NCI-H510A treated with DMSO at 0.1 percent for 48 hours (cell line): ENCODE results near the gene HIPK2.

Source experiments
- DNase-seq: peaks from one replicate; lab custom pipeline; 2025; lab: John Stamatoyannopoulos, UW

Gene HIPK2

GRCh38 chr7:139752604-139753003, 25.2 kb downstream of the HIPK2 start:
- no peak for DNase-seq

DNA sequence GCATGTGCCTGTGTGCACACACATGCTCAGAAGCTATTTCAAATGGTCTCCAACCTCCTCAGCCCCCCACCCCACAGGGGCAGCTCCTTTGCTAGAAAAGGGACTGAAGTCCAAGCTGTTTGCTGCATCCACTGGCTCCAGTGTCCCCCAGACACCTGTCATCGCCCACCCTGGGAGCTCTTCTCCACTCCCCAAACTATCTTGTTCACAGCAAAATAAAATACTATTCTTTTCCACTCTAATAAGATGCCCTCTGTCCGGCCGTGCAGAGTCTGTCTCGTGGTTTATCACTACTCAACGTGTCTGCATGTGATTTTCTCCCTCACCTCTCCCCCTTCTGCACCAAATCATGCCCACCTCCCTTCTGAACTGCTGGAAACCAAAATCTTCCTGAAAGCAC, 25.6 kb downstream of the HIPK2 start:
- DNase-seq = no peak

GRCh38 chr7:139750459-139751095, 27.2 kb downstream of the HIPK2 start:
- no peak for DNase-seq

DNA sequence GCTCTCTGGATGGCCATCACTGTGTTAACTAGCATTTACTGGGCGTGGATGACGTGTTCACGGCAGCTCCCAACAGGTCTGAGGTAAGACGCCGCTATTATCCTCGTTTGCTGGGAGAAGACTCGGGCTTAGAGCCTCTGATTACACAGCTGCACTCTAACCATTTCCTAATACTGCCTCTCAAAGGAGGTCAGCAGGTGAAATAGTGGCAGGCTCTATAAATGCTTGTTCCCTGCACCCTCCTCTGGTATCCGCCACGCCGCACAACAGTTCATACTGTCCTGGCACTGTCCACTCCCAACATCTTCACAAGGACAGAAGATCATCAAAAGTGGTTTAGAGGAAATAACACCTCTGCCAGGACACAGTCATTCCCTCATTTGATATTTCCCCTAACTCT, 28.3 kb downstream of the HIPK2 start:
- DNase-seq = peak; percentile 70

GRCh38 chr7:139748941-139749340, 28.9 kb downstream of the HIPK2 start:
- DNase-seq = no peak

DNA sequence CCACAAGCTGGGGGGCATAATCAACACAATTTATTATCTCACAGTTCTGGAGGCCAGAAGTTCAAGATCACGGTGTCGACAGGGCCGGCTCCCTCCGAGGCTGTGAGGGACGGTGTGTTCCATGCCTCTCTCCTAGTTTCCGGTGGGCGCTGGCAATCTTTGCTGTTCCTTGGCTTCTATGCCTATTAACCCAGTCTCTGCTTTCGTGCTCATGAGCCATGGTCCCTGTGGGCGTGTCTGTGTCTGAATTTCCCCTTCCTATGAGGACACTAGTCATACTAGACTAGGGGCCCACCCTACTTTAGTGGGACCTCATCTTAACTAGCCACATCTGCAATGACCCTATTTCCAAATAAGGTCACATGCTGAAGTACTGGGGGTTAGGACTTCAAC, 29.4 kb downstream of the HIPK2 start:
- DNase-seq = no peak

GRCh38 chr7:139747662-139748372, 30.0 kb downstream of the HIPK2 start:
- no peak for DNase-seq

- DNase-seq = no peak
Measured at GRCh38 chr7:139746652-139747051, 31.1 kb downstream of the HIPK2 start.

GRCh38 chr7:139745678-139746143, 32.1 kb downstream of the HIPK2 start:
- no peak for DNase-seq

- no peak for DNase-seq
Measured at GRCh38 chr7:139744768-139745677, 32.8 kb downstream of the HIPK2 start.

DNA sequence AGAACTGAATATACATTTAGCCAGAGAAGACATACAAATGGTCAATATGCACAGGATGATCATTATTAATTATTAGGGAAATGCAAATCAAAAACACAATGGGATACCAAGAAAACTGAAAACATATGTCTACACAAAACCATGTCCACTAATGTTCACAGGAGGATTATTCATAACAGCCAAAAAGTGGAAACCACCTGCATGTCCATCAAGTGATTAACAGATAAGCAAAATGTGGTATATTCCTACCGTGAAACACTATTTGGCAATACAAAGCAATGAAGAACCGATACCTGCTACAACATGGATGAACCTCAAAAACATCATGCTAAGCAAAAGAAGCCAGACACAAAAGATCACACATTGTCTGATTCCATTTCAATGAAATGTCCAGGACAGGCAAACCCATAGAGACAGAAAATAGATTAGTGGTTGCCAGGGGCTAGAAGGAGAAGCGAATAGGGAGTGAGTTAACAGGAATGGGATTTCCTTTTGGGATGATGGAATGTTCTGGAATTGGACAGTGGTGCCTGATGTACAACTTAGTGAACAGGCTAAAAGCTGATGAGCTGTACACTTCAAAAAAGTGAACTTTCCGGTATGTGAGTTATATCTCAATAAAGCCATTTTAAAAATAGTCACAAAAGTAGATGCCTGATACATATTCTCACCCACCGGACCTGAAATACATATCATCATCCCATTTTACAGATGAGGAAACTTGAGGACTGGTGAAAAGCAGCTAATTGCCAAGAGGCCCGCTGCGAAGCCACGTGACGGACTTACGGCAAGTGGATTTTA, 33.6 kb downstream of the HIPK2 start:
- DNase-seq = no peak

DNA sequence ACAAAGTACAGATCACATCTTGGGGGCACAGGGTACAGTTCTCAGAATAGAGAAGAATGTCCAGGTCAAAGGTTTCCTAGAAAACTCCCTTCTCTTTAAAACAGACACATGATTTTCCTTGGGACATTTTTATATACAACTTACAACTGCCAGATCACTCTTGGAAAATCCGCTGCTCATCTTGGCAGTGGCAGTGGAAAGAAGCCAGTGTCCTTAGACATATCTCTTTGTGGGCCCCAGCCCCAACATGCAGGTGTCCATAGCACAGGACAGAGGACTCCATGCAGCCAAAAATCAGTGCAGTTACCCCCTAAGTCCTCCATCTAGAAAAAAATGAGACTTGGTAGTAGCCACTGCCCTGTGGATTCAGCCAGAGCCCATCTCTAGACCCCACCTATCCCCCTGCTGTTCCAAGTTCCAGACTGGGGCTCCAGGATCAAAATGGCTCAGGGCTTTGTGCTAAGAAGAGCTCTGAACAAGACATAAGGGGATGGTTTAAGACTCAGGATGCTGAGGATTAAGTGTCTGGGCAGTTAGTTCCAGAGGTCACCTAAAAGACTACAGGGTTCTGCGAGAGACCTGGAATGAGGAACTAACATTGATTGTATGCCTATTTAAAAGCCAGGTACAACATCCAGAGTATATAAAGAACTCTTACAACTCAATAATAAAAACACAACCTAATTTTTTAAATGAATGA, 34.4 kb downstream of the HIPK2 start:
- DNase-seq = no peak

DNA sequence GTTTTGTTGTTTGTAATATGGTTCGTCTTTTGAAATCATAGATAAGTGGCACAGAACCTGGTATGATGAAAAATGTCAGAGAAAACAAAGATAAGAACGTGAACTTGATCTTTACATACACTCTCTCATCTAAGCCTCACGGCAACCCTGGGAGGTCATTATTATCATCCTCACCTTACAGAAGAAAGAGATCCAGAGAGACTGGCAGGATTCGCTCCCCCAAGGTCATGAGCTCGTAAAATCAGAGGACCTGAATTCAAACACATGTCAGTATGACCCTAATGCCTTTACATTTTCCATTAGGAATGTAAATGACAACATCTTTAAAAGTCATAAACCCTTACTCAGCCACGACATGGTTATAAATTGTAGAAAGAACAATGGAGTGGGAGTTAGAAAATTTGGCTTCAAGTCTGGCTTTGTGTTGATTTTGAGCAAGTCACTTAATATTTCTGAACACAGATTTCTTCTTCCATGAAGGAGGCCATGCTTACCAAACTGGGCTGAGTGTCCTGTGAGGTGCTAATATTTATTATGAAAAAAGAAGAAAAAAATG, 35.9 kb downstream of the HIPK2 start:
- DNase-seq = no peak

GRCh38 chr7:139741239-139741638, 36.6 kb downstream of the HIPK2 start:
- no peak for DNase-seq

- DNase-seq = peak; percentile 31
Measured at GRCh38 chr7:139739863-139740597, 37.8 kb downstream of the HIPK2 start.

DNA sequence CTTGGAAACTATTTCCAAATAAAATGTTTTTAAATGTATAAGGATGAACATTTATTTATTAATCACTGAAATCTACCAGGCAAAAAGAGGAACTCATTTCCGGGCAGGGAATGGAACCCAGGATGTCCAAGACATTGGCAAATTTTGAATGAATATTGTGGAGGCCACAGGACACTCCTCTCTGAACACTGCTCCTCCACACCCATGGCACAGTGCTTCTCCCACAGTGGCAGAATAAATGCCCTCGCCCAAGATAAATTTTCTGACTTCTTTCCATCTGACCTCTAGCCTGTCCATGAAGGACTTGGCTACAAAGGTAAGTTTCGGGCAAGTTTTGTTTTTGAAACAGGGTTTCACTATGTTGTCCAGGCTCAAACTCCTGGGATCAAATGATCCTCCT, 39.0 kb downstream of the HIPK2 start:
- DNase-seq = no peak

GRCh38 chr7:139738101-139738489, 39.7 kb downstream of the HIPK2 start:
- DNase-seq = no peak

DNA sequence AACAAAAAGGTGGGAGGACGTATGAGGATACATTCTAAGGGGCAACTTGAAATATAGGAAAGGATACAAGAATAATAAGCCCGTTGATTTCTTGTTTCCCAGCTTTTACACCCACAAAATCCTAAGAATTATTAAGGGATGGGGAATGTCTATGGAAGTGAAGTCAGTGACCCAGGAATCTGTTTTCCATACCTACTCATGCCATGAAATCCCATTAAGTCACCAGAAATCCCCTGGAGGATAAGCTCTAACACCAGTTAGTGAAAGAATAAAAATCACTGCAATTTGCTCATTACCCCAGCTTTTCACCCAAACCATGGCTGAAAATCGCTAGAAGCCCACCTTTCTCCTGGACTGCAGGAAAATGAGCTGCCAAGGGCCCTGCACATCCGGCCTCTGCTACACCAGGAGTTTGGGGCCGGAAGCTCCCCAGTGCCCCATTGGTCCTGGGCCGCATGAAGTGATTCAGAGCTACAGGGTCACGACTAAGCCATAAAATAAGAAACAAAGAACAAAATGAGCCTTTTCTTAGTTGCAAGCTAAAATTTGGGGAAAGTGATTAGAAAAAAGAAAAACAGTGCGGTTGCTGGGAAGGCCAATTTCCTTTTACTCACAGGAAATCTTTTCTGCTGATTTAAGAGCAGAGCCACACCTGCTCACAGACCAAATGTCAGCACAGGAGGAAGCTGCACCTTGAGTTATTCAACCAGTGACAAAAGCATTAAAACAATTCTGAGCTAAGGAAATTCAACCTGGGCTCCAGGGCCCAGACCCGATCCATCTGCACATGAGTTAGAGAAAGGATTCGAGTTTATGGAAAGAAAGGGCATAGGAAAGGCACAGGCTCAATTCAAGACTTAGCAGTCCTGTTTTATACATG, 40.3 kb downstream of the HIPK2 start:
- peak; percentile 16 for DNase-seq

GRCh38 chr7:139735912-139736595, 41.7 kb downstream of the HIPK2 start:
- DNase-seq = no peak
